Measurements from ENCODE around the gene PLA2G1B. TPM values are rescaled to one million over a fixed set of nuclear protein-coding genes. Genes with fewer than 3 reads are reported as not detected.
A peak's percentile ranks its signal among the peaks of the same experiment; 100 is the strongest.

The PLA2G1B gene
- total and polyA plus RNA-seq, 10 donors, result 0.29 to 1.9 (median 0.95) TPM; not detected in 4

DNA sequence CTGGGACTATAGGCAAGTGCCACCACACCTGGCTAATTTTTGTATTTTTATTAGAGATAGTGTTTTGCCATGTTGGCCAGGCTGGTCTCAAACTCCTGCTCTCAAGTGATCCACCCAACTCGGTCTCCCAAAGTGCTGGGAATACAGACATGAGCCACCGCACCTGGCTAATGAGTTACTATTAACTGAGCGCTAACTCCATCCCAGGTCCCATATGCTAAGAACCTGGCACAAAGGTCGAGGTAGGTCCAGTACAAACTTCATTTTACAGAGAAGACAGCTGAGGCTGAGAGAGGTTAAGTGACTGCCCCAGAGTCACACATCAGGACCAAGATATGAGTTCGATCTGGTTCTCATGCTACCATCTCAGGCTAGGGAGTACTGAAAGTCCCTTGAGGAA, 4.5 kb upstream of the PLA2G1B start:
- WGBS, 5 donors, result 78 to 89% (median 82%) methylated on average over 5 of the region's 5 CpGs

GRCh38 chr12:120331390-120331789, 3.8 kb upstream of the PLA2G1B start:
- Histone ChIP-seq H3K27me3 (replicated peaks in 1 of 7) (peaks cover 0 to 25% (median 0%) of the 10 kb centered on the region in 7 donors), H3K27ac (no peak overlapping the region), H3K4me1 (no peaks in the 10 kb centered on the region), H3K36me3 (no peaks in the 10 kb centered on the region), H3K4me3 (no peak overlapping the region), H3K9me3 (peaks cover 0 to 7% (median 4%) of the 10 kb centered on the region in 8 donors)
- TF ChIP-seq POLR2AphosphoS5 (IDR thresholded peaks at IDR 0.05) (no peak), POLR2A (IDR thresholded peaks at IDR 0.05) (no peak)
- TF ChIP-seq, protein P1, sequence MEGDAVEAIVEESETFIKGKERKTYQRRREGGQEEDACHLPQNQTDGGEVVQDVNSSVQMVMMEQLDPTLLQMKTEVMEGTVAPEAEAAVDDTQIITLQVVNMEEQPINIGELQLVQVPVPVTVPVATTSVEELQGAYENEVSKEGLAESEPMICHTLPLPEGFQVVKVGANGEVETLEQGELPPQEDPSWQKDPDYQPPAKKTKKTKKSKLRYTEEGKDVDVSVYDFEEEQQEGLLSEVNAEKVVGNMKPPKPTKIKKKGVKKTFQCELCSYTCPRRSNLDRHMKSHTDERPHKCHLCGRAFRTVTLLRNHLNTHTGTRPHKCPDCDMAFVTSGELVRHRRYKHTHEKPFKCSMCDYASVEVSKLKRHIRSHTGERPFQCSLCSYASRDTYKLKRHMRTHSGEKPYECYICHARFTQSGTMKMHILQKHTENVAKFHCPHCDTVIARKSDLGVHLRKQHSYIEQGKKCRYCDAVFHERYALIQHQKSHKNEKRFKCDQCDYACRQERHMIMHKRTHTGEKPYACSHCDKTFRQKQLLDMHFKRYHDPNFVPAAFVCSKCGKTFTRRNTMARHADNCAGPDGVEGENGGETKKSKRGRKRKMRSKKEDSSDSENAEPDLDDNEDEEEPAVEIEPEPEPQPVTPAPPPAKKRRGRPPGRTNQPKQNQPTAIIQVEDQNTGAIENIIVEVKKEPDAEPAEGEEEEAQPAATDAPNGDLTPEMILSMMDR (IDR thresholded peaks at IDR 0.05 in 8 of 11, conservative IDR thresholded peaks at IDR 0.05 in 3 of 11), result no peak
- DNase-seq, result no peak
- intact Hi-C loops (cut with DNase I; ENCODE audit: low total_unique reads), result no loop called here
- WGBS, 5 donors, result 63 to 75% (median 73%) methylated on average over 3 of the region's 3 CpGs

More for the DNA sequence above, 4.5 kb upstream of the PLA2G1B start:
- Histone ChIP-seq H3K9me3 (peaks cover 0 to 13% (median 11%) of the 10 kb centered on the region in 8 donors), H3K4me3 (no peak overlapping the region), H3K27me3 (replicated peaks in 1 of 7) (peaks cover 0 to 25% (median 0%) of the 10 kb centered on the region in 7 donors), H3K36me3 (no peaks in the 10 kb centered on the region), H3K27ac (no peak overlapping the region), H3K4me1 (no peaks in the 10 kb centered on the region)
- TF ChIP-seq POLR2AphosphoS5 (IDR thresholded peaks at IDR 0.05) (no peak), POLR2A (IDR thresholded peaks at IDR 0.05) (no peak)
- TF ChIP-seq, protein P1 (IDR thresholded peaks at IDR 0.05 in 8 of 11, conservative IDR thresholded peaks at IDR 0.05 in 3 of 11), result no peak
- intact Hi-C loops (cut with DNase I; ENCODE audit: low total_unique reads), result no loop called here
- DNase-seq, result no peak

- TF ChIP-seq POLR2AphosphoS5 (IDR thresholded peaks at IDR 0.05) (no peak), POLR2A (IDR thresholded peaks at IDR 0.05) (no peak)
- TF ChIP-seq, protein P1 (IDR thresholded peaks at IDR 0.05 in 8 of 11, conservative IDR thresholded peaks at IDR 0.05 in 3 of 11), result no peak
- Histone ChIP-seq H3K4me3 (no peak overlapping the region), H3K27me3 (replicated peaks in 1 of 7) (peaks cover 0 to 16% (median 0%) of the 10 kb centered on the region in 7 donors), H3K9me3 (no peaks in the 10 kb centered on the region), H3K27ac (no peak overlapping the region), H3K36me3 (no peaks in the 10 kb centered on the region), H3K4me1 (peaks cover 0 to 12% (median 7%) of the 10 kb centered on the region in 6 donors)
- no peak for DNase-seq
- 66 to 80% (median 75%) methylated on average over 4 of the region's 4 CpGs for WGBS, 5 donors
- intact Hi-C loops (cut with DNase I; ENCODE audit: low total_unique reads), result loop anchor here (10.0 kb wide), 1 partner anchor 107 kb away; the partner anchor contains the start of gene COX6A1
Measured at GRCh38 chr12:120328228-120328627, 649 bp upstream of the PLA2G1B start.

- intact Hi-C loops (cut with DNase I; ENCODE audit: low total_unique reads), result loop anchor here (10.0 kb wide), 1 partner anchor 110 kb away; the partner anchor contains the start of gene COX6A1
Measured at GRCh38 chr12:120324841-120325417, 2.6 kb downstream of the PLA2G1B start.

More at GRCh38 chr12:120324841-120325417, 2.6 kb downstream of the PLA2G1B start:
- TF ChIP-seq, protein P1 (IDR thresholded peaks at IDR 0.05 in 8 of 11, conservative IDR thresholded peaks at IDR 0.05 in 3 of 11), result no peak
- no peak for TF ChIP-seq POLR2A (IDR thresholded peaks at IDR 0.05)
- TF ChIP-seq POLR2AphosphoS5 (IDR thresholded peaks at IDR 0.05), result no peak
- Histone ChIP-seq H3K27me3 (replicated peaks in 1 of 7) (no peaks in the 10 kb centered on the region), H3K4me3 (peak overlapping the region in 1 of 8 donors; percentile 83), H3K36me3 (no peaks in the 10 kb centered on the region), H3K9me3 (no peaks in the 10 kb centered on the region), H3K27ac (no peak overlapping the region), H3K4me1 (peaks cover 0 to 12% (median 7%) of the 10 kb centered on the region in 6 donors)
- 70 to 82% (median 76%) methylated on average over 9 of the region's 9 CpGs for WGBS, 5 donors
- no peak for DNase-seq
